Measurements from ENCODE around the gene SDHAF4.

DNA sequence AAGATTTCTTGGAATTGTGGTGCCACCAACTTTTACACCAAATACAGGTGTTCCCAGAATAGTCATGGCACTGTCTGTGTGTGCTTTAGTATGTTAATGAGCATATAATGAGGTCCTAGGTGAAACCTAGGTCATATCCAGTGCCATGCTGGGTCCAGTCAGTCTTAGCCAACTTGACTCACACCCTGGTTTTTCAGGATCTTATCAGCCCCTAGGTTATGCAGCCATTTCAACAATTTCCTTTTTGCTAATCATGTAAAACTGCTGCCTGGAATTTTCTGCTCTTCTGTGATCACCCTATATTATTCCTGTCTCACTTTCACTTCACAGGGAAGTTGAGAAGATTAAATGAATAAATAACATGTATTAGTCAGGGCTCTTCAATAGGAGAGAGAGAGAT, 23.7 kb downstream of the SDHAF4 start:
- TF ChIP-seq GATA2 (IDR thresholded peaks at IDR 0.05; ENCODE audit: low read depth, low read length) (no peak), GATA3 (IDR thresholded peaks at IDR 0.05; ENCODE audit: low read depth, low read length) (no peak)
